Panc1 (cell line): ENCODE results near the gene DLG3.

Experiments used
- POLR2AphosphoS5 ChIP-seq: IDR thresholded peaks from 2 replicates; pipeline ENCODE4 v1.6.1; 2012; ENCODE audit warnings: mild to moderate bottlenecking, low read depth, low read length, moderate library complexity
- SIN3A ChIP-seq: IDR thresholded peaks from 2 replicates; pipeline ENCODE4 v1.6.1; 2012; ENCODE audit warnings: low read depth, mild to moderate bottlenecking, low read length, moderate library complexity, borderline replicate concordance; ENCODE audit not compliant: insufficient read depth
- TCF7L2 ChIP-seq: IDR thresholded peaks from 2 replicates; pipeline ENCODE4 v1.6.1; 2011; ENCODE audit warnings: mild to moderate bottlenecking, low read depth, low read length, inconsistent platforms
- TF ChIP-seq, protein P1 (sequence below): fragments of 450-650 bp; IDR thresholded peaks from 2 replicates; pipeline ENCODE4 v1.5.1; 2017; ENCODE audit warnings: mild to moderate bottlenecking
- TF ChIP-seq, protein P2 (sequence below), 2 experiments: IDR thresholded peaks; 2 replicates each; pipeline ENCODE4 v1.6.1; 2011 to 2012; ENCODE audit warnings: low read depth in 2 of 2, control low read depth in 1 of 2, low read length in 1 of 2, mild to moderate bottlenecking in 1 of 2, moderate library complexity in 1 of 2; ENCODE audit not compliant: insufficient read depth in 1 of 2

- TF ChIP-seq, protein P1, sequence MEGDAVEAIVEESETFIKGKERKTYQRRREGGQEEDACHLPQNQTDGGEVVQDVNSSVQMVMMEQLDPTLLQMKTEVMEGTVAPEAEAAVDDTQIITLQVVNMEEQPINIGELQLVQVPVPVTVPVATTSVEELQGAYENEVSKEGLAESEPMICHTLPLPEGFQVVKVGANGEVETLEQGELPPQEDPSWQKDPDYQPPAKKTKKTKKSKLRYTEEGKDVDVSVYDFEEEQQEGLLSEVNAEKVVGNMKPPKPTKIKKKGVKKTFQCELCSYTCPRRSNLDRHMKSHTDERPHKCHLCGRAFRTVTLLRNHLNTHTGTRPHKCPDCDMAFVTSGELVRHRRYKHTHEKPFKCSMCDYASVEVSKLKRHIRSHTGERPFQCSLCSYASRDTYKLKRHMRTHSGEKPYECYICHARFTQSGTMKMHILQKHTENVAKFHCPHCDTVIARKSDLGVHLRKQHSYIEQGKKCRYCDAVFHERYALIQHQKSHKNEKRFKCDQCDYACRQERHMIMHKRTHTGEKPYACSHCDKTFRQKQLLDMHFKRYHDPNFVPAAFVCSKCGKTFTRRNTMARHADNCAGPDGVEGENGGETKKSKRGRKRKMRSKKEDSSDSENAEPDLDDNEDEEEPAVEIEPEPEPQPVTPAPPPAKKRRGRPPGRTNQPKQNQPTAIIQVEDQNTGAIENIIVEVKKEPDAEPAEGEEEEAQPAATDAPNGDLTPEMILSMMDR, result no peak
- TF ChIP-seq, protein P2, sequence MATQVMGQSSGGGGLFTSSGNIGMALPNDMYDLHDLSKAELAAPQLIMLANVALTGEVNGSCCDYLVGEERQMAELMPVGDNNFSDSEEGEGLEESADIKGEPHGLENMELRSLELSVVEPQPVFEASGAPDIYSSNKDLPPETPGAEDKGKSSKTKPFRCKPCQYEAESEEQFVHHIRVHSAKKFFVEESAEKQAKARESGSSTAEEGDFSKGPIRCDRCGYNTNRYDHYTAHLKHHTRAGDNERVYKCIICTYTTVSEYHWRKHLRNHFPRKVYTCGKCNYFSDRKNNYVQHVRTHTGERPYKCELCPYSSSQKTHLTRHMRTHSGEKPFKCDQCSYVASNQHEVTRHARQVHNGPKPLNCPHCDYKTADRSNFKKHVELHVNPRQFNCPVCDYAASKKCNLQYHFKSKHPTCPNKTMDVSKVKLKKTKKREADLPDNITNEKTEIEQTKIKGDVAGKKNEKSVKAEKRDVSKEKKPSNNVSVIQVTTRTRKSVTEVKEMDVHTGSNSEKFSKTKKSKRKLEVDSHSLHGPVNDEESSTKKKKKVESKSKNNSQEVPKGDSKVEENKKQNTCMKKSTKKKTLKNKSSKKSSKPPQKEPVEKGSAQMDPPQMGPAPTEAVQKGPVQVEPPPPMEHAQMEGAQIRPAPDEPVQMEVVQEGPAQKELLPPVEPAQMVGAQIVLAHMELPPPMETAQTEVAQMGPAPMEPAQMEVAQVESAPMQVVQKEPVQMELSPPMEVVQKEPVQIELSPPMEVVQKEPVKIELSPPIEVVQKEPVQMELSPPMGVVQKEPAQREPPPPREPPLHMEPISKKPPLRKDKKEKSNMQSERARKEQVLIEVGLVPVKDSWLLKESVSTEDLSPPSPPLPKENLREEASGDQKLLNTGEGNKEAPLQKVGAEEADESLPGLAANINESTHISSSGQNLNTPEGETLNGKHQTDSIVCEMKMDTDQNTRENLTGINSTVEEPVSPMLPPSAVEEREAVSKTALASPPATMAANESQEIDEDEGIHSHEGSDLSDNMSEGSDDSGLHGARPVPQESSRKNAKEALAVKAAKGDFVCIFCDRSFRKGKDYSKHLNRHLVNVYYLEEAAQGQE (IDR thresholded peaks at IDR 0.05; ENCODE audit: insufficient read depth in 1 of 2, low read depth in 2 of 2, low read length in 1 of 2), result no peak
- TF ChIP-seq TCF7L2, result no peak
- TF ChIP-seq POLR2AphosphoS5, result no peak
- TF ChIP-seq SIN3A, result no peak
Measured at GRCh38 chrX:70482300-70482699, 37.7 kb downstream of the DLG3 start.
